Measurements from ENCODE around the gene HECTD2.
"Not testable (repeated sequence)": the region's sequence is repeated elsewhere in the genome, so short reads cannot be mapped to it uniquely, and the experiment has no call there.

Gene HECTD2

DNA sequence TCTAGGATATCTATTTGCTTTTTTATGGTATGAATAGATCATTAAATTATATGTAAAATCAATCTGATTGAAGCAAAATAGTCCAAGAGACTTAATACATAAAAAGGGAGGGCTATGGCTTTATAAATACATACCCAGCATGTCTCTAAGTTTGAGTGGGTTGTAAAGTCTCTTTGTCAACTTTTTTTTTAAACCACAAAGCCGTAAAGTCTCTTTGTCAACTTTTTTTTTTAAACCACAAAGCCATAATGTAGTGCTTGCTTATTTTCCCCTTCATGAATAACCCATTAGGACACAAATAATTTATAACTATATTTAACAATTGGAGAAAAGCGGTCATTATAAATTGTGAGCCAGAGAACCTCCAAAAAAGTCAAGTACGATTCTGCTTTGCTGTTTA, 5.7 kb downstream of the HECTD2 start:
- no peak for DNase-seq

DNA sequence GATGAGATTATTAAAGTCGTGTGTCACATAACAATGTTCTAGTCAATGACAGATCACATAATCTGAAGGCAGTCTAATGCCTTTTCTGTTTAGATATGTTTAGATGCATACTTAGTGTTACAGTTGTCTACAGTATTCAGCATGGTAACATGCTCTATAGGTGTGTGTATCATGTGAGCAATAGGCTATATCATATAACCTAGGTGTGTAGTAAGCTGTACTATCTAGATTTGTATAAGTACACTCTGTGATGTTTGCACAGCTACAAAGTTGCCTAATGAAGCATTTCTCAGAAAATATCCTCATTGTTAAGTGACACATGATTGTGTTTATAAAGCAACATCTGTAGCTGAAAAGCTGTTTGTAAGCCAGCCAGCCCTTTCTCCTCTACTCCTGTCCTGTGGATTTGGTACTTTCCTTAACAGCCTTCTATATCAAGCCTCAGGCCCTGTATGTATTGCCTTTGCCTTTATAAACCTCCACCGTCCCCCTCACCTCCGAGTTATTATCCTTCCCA, 6.3 kb downstream of the HECTD2 start:
- DNase-seq = no peak

DNA sequence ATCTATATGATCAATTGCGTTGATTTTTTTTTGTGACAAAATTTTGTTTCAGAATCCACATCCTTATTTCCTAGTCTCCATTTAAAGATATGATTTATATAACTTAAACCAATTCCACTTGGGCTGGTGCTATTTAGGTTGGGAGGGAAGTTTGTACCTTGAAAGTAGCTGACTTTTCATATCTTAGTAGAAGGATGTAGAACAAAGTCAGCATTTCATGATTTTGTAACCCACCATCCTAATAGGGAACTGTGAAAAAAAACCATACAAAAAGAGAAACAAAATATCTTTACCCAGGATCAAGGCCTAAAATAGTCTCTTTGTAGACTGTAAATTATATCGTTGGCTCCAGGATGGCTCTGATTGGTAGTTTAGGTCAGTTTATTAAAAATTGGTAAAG, 8.3 kb downstream of the HECTD2 start:
- DNase-seq = no peak

DNA sequence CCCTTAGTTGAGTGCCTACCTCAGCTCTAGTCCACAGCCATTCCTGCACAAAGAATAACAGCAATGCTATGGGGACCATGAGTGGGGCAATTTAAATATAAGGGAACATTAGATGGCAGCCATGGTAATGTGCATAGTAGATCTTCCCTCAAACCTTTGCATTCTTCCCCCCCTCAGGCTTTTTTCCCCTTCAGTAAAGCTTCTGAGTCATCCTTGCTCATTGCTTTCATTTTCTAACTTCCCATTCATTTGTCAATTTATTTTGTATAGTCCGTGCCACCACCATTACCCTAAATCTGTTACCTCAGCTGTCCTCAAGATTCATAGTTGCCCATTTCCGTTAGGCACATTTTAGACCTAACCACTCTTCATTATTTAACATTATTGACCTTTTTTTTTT, 10.7 kb downstream of the HECTD2 start:
- DNase-seq = no peak

- no peak for DNase-seq
Measured at GRCh38 chr10:91422915-91423314, 12.8 kb downstream of the HECTD2 start.

- DNase-seq = no peak
Measured at GRCh38 chr10:91424016-91424415, 13.9 kb downstream of the HECTD2 start.

- no peak for DNase-seq
Measured at GRCh38 chr10:91432175-91432574, 22.0 kb downstream of the HECTD2 start.

DNA sequence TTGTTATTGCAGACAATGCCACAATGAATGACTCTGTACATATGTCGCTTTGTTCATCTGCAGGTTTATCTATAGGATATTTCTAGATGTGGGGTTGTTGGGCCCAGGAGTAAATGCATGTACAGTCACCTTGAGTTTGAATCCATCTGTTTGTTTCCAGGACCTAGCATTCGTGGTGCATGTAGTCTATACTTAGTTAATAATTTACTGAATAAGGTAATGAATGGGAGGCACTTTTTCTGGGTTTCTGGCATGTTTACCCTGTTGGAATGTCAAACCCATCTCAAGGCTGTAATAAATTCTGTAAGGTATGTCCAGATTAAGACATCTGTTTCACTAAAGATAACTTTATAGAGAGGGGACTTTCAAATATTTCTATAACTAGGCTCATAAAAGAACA, 23.5 kb downstream of the HECTD2 start:
- DNase-seq = no peak

DNA sequence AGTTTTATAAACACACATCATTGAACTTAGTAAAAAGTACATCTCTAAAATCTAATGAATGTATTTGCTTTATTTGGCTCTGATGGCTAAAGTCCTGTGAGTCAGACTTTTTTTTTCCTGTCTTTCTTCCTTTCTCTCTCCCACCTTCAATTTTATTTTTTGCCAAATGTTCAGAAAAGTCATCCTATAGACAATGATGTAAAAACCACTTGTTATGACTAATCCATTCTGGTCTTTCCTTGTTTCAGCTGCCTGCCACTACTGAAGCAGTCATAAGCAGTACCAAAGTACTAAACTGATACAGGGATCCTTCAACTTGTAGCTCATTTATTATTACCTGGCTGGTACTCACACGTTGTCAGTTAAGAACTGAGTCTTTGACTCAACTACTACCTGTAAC, 23.9 kb downstream of the HECTD2 start:
- no peak for DNase-seq

GRCh38 chr10:91435241-91435640, 25.1 kb downstream of the HECTD2 start:
- no peak for DNase-seq

- not testable (repeated sequence) for DNase-seq
Measured at GRCh38 chr10:91438228-91438627, 28.1 kb downstream of the HECTD2 start.

DNA sequence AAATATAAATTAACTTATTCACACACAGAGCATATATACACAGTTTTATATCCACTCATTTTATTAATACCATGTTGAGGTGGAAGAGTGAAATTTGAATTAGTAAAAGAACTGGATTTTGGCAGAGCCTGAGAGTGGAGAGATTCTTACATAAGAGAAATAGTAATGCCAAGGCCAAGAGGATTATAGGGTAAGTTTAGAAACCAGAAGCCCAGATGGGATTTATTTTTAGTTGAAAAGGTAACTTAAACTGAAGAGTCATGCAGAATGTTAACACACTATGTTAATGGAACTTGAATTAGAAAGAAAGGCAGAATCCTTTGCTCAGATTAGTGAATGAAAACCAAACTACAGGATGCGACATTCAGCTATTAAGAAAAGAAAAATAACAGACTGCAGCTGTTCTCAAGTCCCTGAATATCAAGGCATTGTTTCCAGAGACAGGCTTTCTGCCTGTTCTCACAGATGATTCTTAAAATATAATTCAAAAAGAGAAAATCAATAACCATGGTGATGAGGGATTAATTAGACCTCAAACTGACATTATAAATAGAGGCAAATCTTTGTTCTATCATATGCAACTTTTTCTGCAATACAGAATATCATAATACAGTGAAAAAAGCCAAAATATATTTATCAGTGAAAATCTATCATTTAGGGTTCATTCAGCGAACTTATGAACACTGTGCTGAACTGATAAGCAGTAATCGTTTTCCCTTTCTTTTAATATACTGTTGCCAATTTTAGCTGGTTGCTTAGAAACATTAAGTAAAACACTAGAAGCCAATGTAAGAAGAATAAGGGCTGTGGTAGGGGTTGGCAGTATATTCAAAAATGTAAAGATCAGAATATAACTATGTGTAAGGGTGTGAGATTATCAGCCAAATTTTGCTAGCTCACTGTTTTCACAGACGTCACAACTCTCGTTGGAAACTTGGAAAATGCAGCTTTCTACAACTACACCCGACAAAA, 34.4 kb downstream of the HECTD2 start:
- no peak for DNase-seq

GRCh38 chr10:91452063-91452462, 41.9 kb downstream of the HECTD2 start:
- no peak for DNase-seq

DNA sequence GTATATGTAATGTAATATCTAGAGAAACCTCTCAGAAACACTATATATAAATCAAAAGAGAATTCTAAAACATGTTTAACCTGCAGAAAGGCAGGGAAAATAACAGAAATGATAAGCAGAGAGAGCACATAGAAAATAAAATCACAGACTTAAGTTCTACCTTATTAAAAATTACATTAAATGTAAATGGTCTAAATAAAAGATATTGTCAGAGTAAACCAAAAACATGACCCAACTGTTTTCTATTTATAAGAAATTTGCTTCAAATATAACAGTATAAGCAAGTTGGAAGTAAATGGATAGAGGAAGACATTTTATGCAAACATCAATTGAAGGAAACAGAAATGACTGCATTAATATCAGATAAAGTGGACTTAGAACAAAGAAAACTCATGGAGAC, 43.4 kb downstream of the HECTD2 start:
- DNase-seq = no peak

GRCh38 chr10:91455135-91455534, 45.0 kb downstream of the HECTD2 start:
- DNase-seq = not testable (repeated sequence)

- DNase-seq = no peak
Measured at GRCh38 chr10:91460681-91461080, 50.5 kb downstream of the HECTD2 start.

DNA sequence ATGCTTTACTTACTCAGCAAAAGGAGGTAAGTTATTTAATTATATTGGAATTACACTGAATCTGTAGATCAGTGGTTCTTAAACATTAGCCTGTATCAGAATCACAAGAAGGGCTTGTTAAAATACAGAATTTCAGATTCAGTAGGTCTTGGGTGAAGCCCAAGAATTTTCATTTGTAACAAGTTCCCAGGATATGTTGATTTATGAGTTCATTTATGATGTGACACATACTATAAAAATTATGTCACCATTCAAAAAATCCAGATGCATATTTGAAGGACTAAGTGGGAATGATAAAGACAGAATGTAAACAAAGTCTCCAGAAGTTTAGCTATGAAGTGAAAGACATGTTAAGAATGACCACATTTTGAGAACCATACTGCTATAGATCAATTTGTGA, 52.3 kb downstream of the HECTD2 start:
- DNase-seq = no peak

GRCh38 chr10:91464500-91464899, 54.4 kb downstream of the HECTD2 start:
- DNase-seq = no peak

DNA sequence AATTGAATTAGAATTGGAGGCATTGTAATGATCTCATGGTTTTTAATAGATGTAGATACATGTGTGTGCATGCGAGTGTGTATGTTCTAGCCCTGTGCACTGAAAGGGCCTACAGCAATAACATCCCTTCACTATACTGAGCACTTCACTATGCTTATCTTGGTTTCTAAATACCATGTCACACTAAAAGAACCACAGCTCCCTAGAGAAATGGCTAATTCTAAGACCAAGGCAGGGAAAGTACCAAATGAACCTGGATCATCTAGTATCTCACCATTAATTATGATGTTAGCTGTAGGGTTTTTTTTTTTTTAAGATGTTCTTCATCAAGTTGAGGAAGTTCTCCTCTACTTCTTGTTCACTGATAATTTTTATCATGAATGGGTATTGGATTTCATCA, 55.1 kb downstream of the HECTD2 start:
- DNase-seq = no peak

GRCh38 chr10:91467114-91467513, 57.0 kb downstream of the HECTD2 start:
- DNase-seq = no peak

GRCh38 chr10:91471602-91472001, 61.5 kb downstream of the HECTD2 start:
- DNase-seq = no peak

GRCh38 chr10:91472911-91473310, 62.8 kb downstream of the HECTD2 start:
- no peak for DNase-seq

DNA sequence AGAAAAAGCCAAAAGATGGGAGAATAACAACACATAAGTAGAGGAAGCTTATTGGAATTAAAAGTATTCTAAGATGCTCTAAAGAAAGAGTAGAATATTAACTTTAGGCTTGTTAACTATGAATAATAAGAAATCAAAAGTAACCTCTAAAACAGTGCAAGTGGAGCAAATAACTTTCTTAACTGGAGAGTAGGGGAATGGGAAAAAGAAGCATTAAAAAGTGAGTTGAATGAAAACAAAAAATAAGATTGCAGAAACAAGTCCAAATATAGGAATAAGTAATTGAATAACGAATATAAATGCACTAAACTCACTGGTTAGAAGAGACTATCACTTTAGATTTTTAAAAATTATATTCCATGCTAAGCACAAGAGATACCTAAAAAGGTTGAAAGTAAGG, 63.9 kb downstream of the HECTD2 start:
- DNase-seq = no peak

GRCh38 chr10:91477236-91477635, 67.1 kb downstream of the HECTD2 start:
- DNase-seq = no peak

DNA sequence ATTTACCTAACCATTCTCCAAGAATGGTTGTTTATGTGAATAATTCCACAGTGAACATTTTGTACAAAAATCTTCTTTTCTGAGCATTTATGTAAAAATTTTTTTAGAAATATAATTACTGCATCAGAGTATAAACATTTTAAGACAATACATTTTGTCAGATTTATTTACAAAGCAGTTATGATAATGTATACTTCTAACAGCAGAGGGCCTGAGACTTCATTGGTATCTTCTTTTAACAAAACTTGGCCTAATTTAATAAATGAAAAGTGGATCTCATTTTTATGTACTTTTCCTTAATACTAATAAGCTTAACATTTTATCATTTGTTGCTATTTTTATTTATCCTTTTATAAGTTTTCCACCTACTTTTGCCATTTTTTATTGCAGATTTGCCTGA, 69.4 kb downstream of the HECTD2 start:
- no peak for DNase-seq
